Muscle layer of colon (tissue), 2 donors: ENCODE results near the gene DCC.

ENCODE experiments used
- H3K27ac ChIP-seq: one replicate; pipeline ENCODE4 v1.7.0; 2013; ENCODE audit warnings: low read depth, mild to moderate bottlenecking, low read length, moderate library complexity
- H3K27me3 ChIP-seq, 2 donors: one replicate each; pipeline ENCODE4 v1.7.0; 2013; ENCODE audit warnings: low read length in 2 of 2, mild to moderate bottlenecking in 2 of 2; ENCODE audit not compliant: insufficient read depth in 2 of 2, control insufficient read depth in 1 of 2
- H3K36me3 ChIP-seq: one replicate; pipeline ENCODE4 v1.7.0; 2013; ENCODE audit warnings: mild to moderate bottlenecking, low read length; ENCODE audit not compliant: insufficient read depth
- H3K4me1 ChIP-seq: one replicate; pipeline ENCODE4 v1.7.0; 2013; ENCODE audit warnings: mild to moderate bottlenecking, low read length; ENCODE audit not compliant: insufficient read depth
- H3K4me3 ChIP-seq, 2 donors: one replicate each; pipeline ENCODE4 v1.7.0; 2013; ENCODE audit warnings: low read length in 2 of 2, low read depth in 1 of 2, mild to moderate bottlenecking in 1 of 2, moderate library complexity in 1 of 2
- H3K9ac ChIP-seq: one replicate; pipeline ENCODE4 v1.7.0; 2013; ENCODE audit warnings: low read length
- H3K9me3 ChIP-seq: one replicate; pipeline ENCODE4 v1.7.0; 2013; ENCODE audit warnings: mild to moderate bottlenecking, low read length
- donor health status: abdominal sarcoma.
- donor health status: Adenocarcinoma of cecum.

Gene DCC

GRCh38 chr18:53004798-53005197, 664.8 kb downstream of the DCC start:
- Histone ChIP-seq H3K9me3 (no peaks in the 10 kb centered on the region), H3K27me3 (no peaks in the 10 kb centered on the region), H3K27ac (no peak overlapping the region), H3K9ac (no peak overlapping the region), H3K4me3 (no peak overlapping the region), H3K36me3 (no peaks in the 10 kb centered on the region), H3K4me1 (no peaks in the 10 kb centered on the region)

GRCh38 chr18:53018791-53019190, 678.8 kb downstream of the DCC start:
- no peak overlapping the region for H3K9ac ChIP-seq
- no peaks in the 10 kb centered on the region for H3K4me1 ChIP-seq
- H3K9me3 ChIP-seq: no peaks in the 10 kb centered on the region
- H3K27me3 ChIP-seq: no peaks in the 10 kb centered on the region
- no peak overlapping the region for H3K27ac ChIP-seq
- no peak overlapping the region for H3K4me3 ChIP-seq
- H3K36me3 ChIP-seq: no peaks in the 10 kb centered on the region

- Histone ChIP-seq H3K4me3 (no peak overlapping the region), H3K4me1 (no peaks in the 10 kb centered on the region), H3K9me3 (no peaks in the 10 kb centered on the region), H3K27ac (no peak overlapping the region), H3K27me3 (no peaks in the 10 kb centered on the region), H3K9ac (no peak overlapping the region), H3K36me3 (no peaks in the 10 kb centered on the region)
Measured at GRCh38 chr18:53025247-53025646, 685.2 kb downstream of the DCC start.

DNA sequence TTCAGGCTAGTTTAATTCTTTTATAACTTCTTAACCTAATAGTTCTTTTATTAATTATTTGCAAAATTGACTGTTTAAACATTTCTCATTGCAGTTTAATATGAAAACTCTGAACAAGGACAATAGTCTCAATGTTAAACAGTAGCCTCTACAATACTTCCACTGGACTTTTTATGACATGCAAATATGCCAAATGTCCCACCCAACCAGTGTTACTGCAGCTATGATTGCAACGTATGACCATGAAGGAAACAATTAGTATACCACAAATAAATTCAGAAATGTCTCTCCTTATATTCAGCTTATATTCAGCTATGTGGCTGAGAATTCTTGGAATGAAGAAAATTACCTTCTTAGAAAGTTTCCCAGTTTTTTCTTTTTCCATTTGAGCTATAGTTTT, 688.6 kb downstream of the DCC start:
- no peaks in the 10 kb centered on the region for H3K27me3 ChIP-seq
- no peak overlapping the region for H3K9ac ChIP-seq
- no peak overlapping the region for H3K4me3 ChIP-seq
- H3K9me3 ChIP-seq: no peaks in the 10 kb centered on the region
- no peak overlapping the region for H3K27ac ChIP-seq
- no peaks in the 10 kb centered on the region for H3K4me1 ChIP-seq
- H3K36me3 ChIP-seq: no peaks in the 10 kb centered on the region

- H3K36me3 ChIP-seq: no peaks in the 10 kb centered on the region
- H3K4me3 ChIP-seq: no peak overlapping the region
- no peak overlapping the region for H3K27ac ChIP-seq
- no peak overlapping the region for H3K9ac ChIP-seq
- no peaks in the 10 kb centered on the region for H3K9me3 ChIP-seq
- H3K27me3 ChIP-seq: no peaks in the 10 kb centered on the region
- no peaks in the 10 kb centered on the region for H3K4me1 ChIP-seq
Measured at GRCh38 chr18:53033128-53033527, 693.1 kb downstream of the DCC start.

GRCh38 chr18:53038608-53039007, 698.6 kb downstream of the DCC start:
- no peaks in the 10 kb centered on the region for H3K4me1 ChIP-seq
- no peak overlapping the region for H3K9ac ChIP-seq
- H3K27me3 ChIP-seq: no peaks in the 10 kb centered on the region
- H3K9me3 ChIP-seq: no peaks in the 10 kb centered on the region
- no peak overlapping the region for H3K27ac ChIP-seq
- no peak overlapping the region for H3K4me3 ChIP-seq
- no peaks in the 10 kb centered on the region for H3K36me3 ChIP-seq

DNA sequence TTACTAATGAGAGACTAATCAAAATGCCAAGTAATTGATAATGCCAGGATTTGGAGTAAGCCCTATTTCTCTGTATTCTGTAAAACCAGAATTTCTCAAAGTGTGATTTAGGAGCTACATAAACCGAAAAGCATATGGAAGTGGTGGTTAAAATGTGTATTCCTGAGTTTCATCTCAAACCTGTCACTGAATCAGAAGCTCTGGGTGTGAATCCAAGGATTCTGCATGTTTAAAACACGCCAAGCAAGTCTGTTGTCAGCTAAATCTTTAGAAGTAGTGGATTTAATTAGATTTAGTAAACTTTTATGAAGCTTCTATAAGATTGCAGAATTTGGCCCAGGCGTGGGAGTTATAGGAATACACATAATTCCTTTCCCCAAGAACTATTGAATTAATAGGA, 700.3 kb downstream of the DCC start:
- Histone ChIP-seq H3K4me3 (no peak overlapping the region), H3K27ac (no peak overlapping the region), H3K4me1 (no peaks in the 10 kb centered on the region), H3K9ac (no peak overlapping the region), H3K27me3 (no peaks in the 10 kb centered on the region), H3K9me3 (no peaks in the 10 kb centered on the region), H3K36me3 (no peaks in the 10 kb centered on the region)

- Histone ChIP-seq H3K4me3 (no peak overlapping the region), H3K4me1 (no peaks in the 10 kb centered on the region), H3K9ac (no peak overlapping the region), H3K36me3 (no peaks in the 10 kb centered on the region), H3K9me3 (no peaks in the 10 kb centered on the region), H3K27me3 (no peaks in the 10 kb centered on the region), H3K27ac (no peak overlapping the region)
Measured at GRCh38 chr18:53056064-53056463, 716.1 kb downstream of the DCC start.

DNA sequence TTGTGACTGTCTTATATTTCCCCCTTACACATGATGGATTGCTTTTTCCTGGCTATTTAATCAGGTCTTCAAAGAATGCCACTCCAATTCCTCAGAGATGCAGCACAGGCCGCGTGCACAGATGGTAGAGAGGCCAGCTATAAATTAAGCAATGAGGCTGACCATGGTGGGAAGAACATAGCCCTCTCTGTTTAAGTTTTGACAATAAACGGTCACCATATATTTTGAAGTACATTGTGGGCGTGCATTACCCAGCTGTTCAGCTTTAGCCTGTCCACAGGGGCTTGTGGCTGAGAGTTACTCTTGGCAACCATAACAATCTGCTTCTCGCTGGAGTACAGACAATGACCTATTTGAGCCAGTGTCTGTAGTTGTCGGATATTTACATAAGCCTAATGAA, 730.8 kb downstream of the DCC start:
- no peak overlapping the region for H3K27ac ChIP-seq
- H3K9me3 ChIP-seq: no peaks in the 10 kb centered on the region
- no peak overlapping the region for H3K4me3 ChIP-seq
- H3K36me3 ChIP-seq: no peaks in the 10 kb centered on the region
- no peaks in the 10 kb centered on the region for H3K4me1 ChIP-seq
- H3K9ac ChIP-seq: no peak overlapping the region
- H3K27me3 ChIP-seq: no peaks in the 10 kb centered on the region

DNA sequence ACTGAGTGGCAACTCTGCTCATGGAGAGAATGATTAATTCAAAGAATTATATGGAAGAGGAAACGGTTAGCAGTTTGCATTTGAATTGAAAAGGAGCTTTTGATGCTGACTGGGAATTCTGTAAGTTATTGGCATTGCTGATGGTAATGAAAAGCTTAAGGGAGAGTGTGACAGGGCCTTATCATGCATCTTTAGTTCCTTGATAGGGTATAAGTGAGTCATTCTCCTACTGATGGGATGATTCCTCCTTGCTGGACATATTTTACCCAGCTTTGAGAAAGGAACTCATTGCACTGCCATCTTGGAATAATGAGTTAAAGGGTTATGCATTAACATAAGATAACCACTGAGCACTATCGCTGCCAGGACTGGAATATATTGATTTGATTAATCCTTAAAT, 740.7 kb downstream of the DCC start:
- Histone ChIP-seq H3K36me3 (no peaks in the 10 kb centered on the region), H3K9ac (no peak overlapping the region), H3K27me3 (no peaks in the 10 kb centered on the region), H3K4me3 (no peak overlapping the region), H3K9me3 (no peaks in the 10 kb centered on the region), H3K27ac (no peak overlapping the region), H3K4me1 (no peaks in the 10 kb centered on the region)

GRCh38 chr18:53093636-53094035, 753.6 kb downstream of the DCC start:
- no peaks in the 10 kb centered on the region for H3K36me3 ChIP-seq
- H3K9me3 ChIP-seq: no peaks in the 10 kb centered on the region
- H3K4me1 ChIP-seq: no peaks in the 10 kb centered on the region
- H3K27me3 ChIP-seq: no peaks in the 10 kb centered on the region
- no peak overlapping the region for H3K4me3 ChIP-seq
- H3K27ac ChIP-seq: no peak overlapping the region
- no peak overlapping the region for H3K9ac ChIP-seq

- H3K9ac ChIP-seq: no peak overlapping the region
- H3K4me1 ChIP-seq: no peaks in the 10 kb centered on the region
- no peaks in the 10 kb centered on the region for H3K9me3 ChIP-seq
- H3K36me3 ChIP-seq: no peaks in the 10 kb centered on the region
- no peaks in the 10 kb centered on the region for H3K27me3 ChIP-seq
- no peak overlapping the region for H3K27ac ChIP-seq
- no peak overlapping the region for H3K4me3 ChIP-seq
Measured at GRCh38 chr18:53101536-53102105, 761.6 kb downstream of the DCC start.
